Kidney epithelial cell (primary cell): ENCODE data around the gene RNF150. TPM values are rescaled to one million over a fixed set of nuclear protein-coding genes. Genes with fewer than 3 reads are reported as not detected.

ENCODE experiments used
- DNase-seq: peaks from one replicate; pipeline ENCODE4 v3.0.0-alpha.2; 2010; ENCODE audit warnings: low read depth
- H3K27me3 ChIP-seq: 2 replicates; pipeline ENCODE4 v1.6.0; 2011; ENCODE audit warnings: low read length; ENCODE audit not compliant: control insufficient read depth, insufficient read depth
- H3K36me3 ChIP-seq: 2 replicates; pipeline ENCODE4 v1.5.1; 2011; ENCODE audit warnings: low read length; ENCODE audit not compliant: control insufficient read depth, insufficient read depth
- H3K4me3 ChIP-seq: 2 replicates; pipeline ENCODE4 v1.5.1; 2011; ENCODE audit warnings: low read depth, mild to moderate bottlenecking, control low read depth, low read length
- total RNA-seq: library from RNA; depleted of rRNA; stranded (reverse); fragments of >200 nt; gene quantifications from 2 replicates; pipeline ENCODE4 v1.2.3, GENCODE V29; 2015
- TF ChIP-seq, protein P1 (sequence below): IDR thresholded peaks from 2 replicates; pipeline ENCODE4 v1.5.1; 2011; ENCODE audit warnings: mild to moderate bottlenecking, moderate library complexity, low read length, control low read depth, inconsistent platforms; ENCODE audit not compliant: insufficient read depth, poor library complexity, severe bottlenecking

Gene RNF150
- total RNA-seq, 1 donor from 2014 or later, result 5.4 TPM

DNA sequence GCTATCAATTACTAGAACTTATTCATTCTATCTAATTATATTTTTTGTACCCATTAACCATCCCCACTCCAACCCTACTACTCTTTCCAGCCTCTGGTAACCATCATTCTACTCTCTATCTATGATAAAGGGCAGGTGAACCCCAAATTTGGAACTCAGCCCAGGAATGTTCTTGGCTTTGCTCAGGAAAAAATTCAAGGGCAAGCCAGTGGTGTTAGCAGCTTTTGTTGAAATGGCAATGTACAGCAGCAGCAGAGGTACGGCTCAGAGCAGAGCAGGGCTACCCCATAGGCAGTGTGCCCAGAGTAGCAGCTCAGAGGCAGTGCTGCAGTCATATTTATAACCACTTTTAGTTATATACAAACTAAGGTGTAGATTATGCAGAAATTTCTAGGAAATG is 138.2 kb downstream of the RNF150 start:
- no peak for DNase-seq
- TF ChIP-seq, protein P1, sequence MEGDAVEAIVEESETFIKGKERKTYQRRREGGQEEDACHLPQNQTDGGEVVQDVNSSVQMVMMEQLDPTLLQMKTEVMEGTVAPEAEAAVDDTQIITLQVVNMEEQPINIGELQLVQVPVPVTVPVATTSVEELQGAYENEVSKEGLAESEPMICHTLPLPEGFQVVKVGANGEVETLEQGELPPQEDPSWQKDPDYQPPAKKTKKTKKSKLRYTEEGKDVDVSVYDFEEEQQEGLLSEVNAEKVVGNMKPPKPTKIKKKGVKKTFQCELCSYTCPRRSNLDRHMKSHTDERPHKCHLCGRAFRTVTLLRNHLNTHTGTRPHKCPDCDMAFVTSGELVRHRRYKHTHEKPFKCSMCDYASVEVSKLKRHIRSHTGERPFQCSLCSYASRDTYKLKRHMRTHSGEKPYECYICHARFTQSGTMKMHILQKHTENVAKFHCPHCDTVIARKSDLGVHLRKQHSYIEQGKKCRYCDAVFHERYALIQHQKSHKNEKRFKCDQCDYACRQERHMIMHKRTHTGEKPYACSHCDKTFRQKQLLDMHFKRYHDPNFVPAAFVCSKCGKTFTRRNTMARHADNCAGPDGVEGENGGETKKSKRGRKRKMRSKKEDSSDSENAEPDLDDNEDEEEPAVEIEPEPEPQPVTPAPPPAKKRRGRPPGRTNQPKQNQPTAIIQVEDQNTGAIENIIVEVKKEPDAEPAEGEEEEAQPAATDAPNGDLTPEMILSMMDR, result no peak

DNA sequence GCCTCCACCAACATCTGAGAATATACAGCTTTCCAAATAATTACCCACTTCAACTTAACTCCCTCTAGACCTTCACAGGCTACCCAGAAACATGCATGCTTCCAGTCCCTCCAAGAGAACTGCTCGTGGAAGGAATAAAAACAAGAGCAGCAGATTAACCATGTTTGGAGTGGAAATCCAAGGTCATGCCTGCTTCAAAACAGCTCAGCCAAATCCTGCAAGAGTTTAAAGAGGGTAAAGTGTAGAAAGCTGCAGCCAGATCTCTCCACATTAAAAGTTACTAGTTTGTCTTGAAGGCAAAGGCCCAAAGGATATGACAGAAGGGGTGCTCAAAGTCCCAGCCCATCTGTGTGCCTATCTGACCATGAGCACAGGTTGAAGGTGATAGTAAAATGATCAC is 139.3 kb downstream of the RNF150 start:
- Histone ChIP-seq H3K36me3 (no peaks in the 10 kb centered on the region), H3K27me3 (no peaks in the 10 kb centered on the region), H3K4me3 (no peak overlapping the region)
- no peak for DNase-seq
- TF ChIP-seq, protein P1, result no peak

More for the DNA sequence above, 138.2 kb downstream of the RNF150 start:
- Histone ChIP-seq H3K4me3 (no peak overlapping the region), H3K36me3 (no peaks in the 10 kb centered on the region), H3K27me3 (no peaks in the 10 kb centered on the region)

DNA sequence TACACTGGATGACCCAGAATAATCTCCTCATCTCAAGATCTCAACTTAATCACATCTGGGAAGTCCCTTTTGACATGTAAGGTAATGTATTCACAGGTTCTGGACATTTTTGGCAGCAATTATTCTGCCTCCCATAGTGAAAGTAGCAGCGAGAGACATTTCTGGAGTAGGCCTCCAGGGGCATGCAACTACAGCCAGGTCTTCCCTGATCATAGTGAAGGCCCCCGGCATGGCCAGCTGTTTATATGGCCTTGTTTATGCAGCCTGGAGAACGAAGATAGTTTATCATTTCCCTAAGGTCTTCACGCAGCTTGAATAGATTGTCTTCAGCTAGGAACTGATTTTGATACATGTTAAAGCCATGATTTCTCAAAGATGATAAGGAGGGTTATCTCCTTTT is 139.9 kb downstream of the RNF150 start:
- DNase-seq, result no peak
- Histone ChIP-seq H3K36me3 (no peaks in the 10 kb centered on the region), H3K27me3 (no peaks in the 10 kb centered on the region), H3K4me3 (no peak overlapping the region)
- TF ChIP-seq, protein P1, result no peak

DNA sequence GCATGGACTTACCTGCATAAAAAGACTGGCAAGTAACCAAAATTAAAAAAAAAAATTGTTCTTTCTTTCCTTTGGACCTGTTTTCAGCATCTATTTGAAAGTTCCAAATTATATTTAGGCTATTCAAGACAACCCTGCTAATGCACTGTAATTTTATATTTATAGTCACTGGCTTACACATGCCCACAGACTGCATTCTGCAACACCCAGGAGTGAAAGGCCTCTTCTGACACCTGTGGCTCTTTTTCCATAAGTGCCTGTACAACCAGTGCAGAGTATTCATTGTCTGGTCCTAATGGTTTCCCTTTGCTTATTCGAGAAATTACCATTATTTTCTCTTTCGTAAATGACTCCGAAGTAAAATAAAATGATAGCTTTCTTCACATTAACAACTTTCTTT is 143.3 kb downstream of the RNF150 start:
- TF ChIP-seq, protein P1, result no peak
- no peak overlapping the region for H3K4me3 ChIP-seq
- no peaks in the 10 kb centered on the region for H3K36me3 ChIP-seq
- no peak for DNase-seq
- no peaks in the 10 kb centered on the region for H3K27me3 ChIP-seq

DNA sequence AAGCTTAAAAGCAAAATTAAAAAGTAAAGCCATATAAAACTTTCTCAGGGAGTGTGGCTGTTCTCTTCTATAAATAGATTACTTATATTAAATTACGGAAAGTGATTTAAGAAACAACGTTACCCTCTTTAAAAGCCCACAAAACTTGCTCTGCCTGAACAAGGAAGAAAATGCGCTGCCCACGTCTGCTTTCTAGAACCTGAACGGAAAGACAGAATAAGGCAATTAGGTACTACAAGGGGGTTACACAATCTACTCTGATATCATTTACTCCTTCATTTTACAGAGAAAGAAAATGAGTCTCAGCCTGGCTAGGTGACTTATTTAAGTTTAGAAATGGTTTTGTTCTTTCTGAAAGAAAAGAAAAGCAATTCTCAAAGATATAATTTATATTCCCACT is 147.2 kb downstream of the RNF150 start:
- TF ChIP-seq, protein P1, result no peak
- H3K36me3 ChIP-seq, result no peaks in the 10 kb centered on the region
- DNase-seq, result no peak
- H3K27me3 ChIP-seq, result no peaks in the 10 kb centered on the region
- H3K4me3 ChIP-seq, result no peak overlapping the region

DNA sequence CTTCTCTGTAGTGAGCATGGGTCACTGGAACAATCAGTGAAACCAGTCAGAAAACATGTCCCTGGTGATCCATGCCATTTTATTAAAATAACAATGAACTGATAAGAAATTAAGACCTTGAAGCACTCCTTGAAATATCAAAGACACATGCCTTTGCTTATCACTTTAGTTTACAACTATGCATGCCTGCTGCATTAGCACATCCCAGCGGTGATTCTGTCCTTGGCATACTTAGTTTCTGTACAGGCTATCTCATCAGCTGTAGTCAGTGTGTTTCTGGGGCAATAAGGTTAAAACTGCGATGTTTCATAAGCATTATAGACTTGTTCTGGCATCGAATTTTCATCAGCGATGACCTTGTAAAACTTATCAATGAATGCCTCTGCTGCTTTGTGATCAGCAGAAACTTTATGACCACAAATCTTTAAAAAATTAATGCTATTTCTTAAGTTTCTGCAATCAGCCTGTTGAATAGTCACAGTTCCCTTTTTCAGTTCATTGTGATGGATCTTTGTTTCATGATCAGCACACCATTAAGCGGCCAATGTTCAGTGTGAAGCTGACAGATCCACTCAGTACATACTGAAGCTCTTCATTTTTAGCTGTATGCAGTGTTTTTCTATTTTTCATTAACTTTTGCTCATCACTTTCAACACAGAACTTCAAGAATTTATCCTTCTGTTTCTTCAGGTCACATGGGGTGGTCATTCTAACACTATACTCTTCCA is 150.5 kb downstream of the RNF150 start:
- DNase-seq, result no peak
- TF ChIP-seq, protein P1, result no peak
- Histone ChIP-seq H3K4me3 (no peak overlapping the region), H3K36me3 (no peaks in the 10 kb centered on the region), H3K27me3 (no peaks in the 10 kb centered on the region)
